OCI-LY3 (cell line): ENCODE measurements around the gene GTF2I.

Experiments used
- CTCF ChIP-seq: fragments of 200-600, 300-600 bp; sonication (generic); IDR thresholded peaks from 2 replicates; pipeline ENCODE4 v1.5.1; 2014; ENCODE audit warnings: antibody characterized with exemption, low read length, low read depth
- EZH2phosphoT487 ChIP-seq: fragments of 200-600 bp; shearing (Covaris generic); IDR thresholded peaks from 2 replicates; pipeline ENCODE4 v1.6.1; 2018; ENCODE audit warnings: antibody characterized with exemption, mixed run types, low read depth

- no peak for TF ChIP-seq CTCF
- no peak for TF ChIP-seq EZH2phosphoT487
Measured at GRCh38 chr7:74653686-74654181, 3.8 kb upstream of the GTF2I start.
